ENCODE results near the gene IFITM1.

GRCh38 chr11:328012-328411 is 14.2 kb downstream of the IFITM1 start:
- no peak for TF ChIP-seq CTCF (IDR thresholded peaks at IDR 0.05)
- no peak for TF ChIP-seq POLR2A (IDR thresholded peaks at IDR 0.05)
- no peak for TF ChIP-seq POLR2AphosphoS5 (IDR thresholded peaks at IDR 0.05)
- no peak for TF ChIP-seq EP300 (IDR thresholded peaks at IDR 0.05)
